ENCODE results near the gene LBR.

GRCh38 chr1:225454733-225455132 lies 26.9 kb upstream of the LBR start:
- TF ChIP-seq CTCF (IDR thresholded peaks at IDR 0.05; ENCODE audit: borderline replicate concordance, extremely low read depth, low read length, poor library complexity, severe bottlenecking) (no peak), EZH2 (IDR thresholded peaks at IDR 0.05; ENCODE audit: borderline replicate concordance, low read depth, low read length, severe bottlenecking) (no peak)
